ENCODE data around the gene FAM174B.

GRCh38 chr15:92625251-92625980, 30.2 kb downstream of the FAM174B start:
- TF ChIP-seq CTCF (IDR thresholded peaks at IDR 0.05): no peak
- no peak for TF ChIP-seq POLR2A (IDR thresholded peaks at IDR 0.05)
- TF ChIP-seq EP300 (IDR thresholded peaks at IDR 0.05): no peak

All from ovary (tissue), 3 donors.